GM18517 (cell line): ENCODE data around the gene TBC1D3L.
"Not testable (repeated sequence)": the region's sequence is repeated elsewhere in the genome, so short reads cannot be mapped to it uniquely, and the experiment has no call there.

Source experiments
- ATAC-seq: cut with Tn5 transposase; IDR thresholded peaks from one replicate; pipeline ENCODE4 v1.9.1; 2021; ENCODE audit warnings: mild to moderate bottlenecking, moderate library complexity; ENCODE audit not compliant: unreplicated experiment

The TBC1D3L gene

DNA sequence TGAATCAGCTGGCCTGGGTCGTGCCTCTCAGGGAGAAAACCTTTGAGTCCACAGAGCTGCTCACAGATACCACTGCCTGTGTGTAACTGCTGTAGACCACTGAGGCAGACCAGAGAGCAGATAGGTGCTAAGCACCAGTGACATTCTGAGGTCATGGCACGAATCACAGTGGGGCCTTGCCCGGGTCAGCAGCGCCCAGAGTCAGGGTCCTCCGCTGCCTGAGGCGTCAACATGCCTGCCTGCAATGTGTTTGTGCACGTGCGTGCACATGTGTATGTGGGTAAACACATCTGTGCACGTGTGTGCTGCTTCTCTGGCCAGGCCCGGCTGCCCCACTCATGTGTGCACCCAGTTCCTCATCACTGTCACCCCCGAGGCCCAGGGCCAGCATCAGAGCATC lies at the start of gene TBC1D3L:
TBC1D3L (minus strand) TSS at position 101 of the 400 bp plus-strand sequence. CDS start 1,540 bp downstream, outside the sequence.
- not testable (repeated sequence) for ATAC-seq

DNA sequence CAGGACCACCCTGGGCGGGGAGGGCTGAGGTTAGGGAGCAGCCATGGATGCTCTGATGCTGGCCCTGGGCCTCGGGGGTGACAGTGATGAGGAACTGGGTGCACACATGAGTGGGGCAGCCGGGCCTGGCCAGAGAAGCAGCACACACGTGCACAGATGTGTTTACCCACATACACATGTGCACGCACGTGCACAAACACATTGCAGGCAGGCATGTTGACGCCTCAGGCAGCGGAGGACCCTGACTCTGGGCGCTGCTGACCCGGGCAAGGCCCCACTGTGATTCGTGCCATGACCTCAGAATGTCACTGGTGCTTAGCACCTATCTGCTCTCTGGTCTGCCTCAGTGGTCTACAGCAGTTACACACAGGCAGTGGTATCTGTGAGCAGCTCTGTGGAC lies 14.8 kb upstream of the TBC1D3L start, which contains the start of gene TBC1D3D:
TBC1D3D (plus strand) TSS at position 301 of the 400 bp plus-strand sequence. CDS start 1,585 bp downstream, outside the sequence.
- not testable (repeated sequence) for ATAC-seq
